ENCODE results near the gene B4GALNT4. TPM values are rescaled to one million over a fixed set of nuclear protein-coding genes. Genes with fewer than 3 reads are reported as not detected.

Gene B4GALNT4
- total RNA-seq, 3 donors from 2014 or later (not counting 1 experiment from before 2014, with no cell fraction given) = 0.66 to 1.5 (median 1.5) TPM

DNA sequence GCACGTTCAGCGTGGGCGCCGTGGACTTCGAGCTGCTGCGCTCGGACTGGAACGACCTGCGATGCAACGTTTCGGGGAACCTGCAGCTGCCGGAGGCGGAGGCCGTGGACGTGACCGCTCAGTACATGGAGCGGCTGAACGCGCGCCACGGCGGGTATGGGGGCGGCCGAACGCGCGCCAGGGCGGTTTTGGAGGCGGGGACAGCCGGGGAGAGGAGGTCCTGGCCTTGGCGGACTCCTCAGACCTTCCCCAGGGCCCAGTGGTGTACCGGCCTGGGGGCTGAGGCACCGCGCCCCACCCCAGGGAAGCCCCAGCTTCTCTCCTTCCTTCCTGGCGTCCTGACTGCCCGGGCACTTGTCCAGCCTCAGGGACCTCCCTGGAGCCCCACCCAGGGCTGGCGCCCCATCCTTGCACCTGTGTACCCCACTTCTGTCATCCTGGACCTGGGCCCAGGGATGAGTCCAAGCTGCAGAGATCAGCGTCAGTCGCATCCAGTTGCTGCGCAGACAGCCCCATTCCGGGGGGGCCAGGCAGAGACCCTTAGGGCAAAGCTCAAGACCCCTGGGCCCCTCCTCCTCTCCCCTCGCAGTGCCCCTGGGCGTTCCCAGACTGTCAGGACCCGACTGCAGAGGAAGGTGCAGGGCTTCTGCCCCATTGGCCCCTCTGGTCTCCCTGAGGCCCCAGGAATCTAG lies 8.0 kb downstream of the B4GALNT4 start:
- Histone ChIP-seq H3K27me3 (ENCODE audit: control insufficient read depth, insufficient read depth, low read length) (peaks cover 3% of the 10 kb centered on the region), H3K36me3 (ENCODE audit: control insufficient read depth, insufficient read depth, low read length) (no peaks in the 10 kb centered on the region), H3K4me1 (ENCODE audit: control insufficient read depth, insufficient read depth, low read length) (no peaks in the 10 kb centered on the region), H3K27ac (ENCODE audit: low read length) (no peak overlapping the region), H3K4me3 (ENCODE audit: low read length) (no peak overlapping the region), H3K9me3 (ENCODE audit: control insufficient read depth, insufficient read depth, low read length) (no peaks in the 10 kb centered on the region)
- Mint-ChIP-seq H3K4me1 (peaks cover 0 to 17% of the 10 kb centered on the region in 2 donors), H3K27me3 (ENCODE audit: low read depth in 2 of 2) (peaks cover 11 to 13% of the 10 kb centered on the region in 2 donors), H3K27ac (no peak overlapping the region), H3K9me3 (no peaks in the 10 kb centered on the region), H3K4me3 (no peak overlapping the region), H3K36me3 (no peaks in the 10 kb centered on the region)
- no peak for ATAC-seq
- no peak for DNase-seq
- intact Hi-C loops (cut with micrococcal nuclease) = no loop called here
- TF ChIP-seq, protein P1, sequence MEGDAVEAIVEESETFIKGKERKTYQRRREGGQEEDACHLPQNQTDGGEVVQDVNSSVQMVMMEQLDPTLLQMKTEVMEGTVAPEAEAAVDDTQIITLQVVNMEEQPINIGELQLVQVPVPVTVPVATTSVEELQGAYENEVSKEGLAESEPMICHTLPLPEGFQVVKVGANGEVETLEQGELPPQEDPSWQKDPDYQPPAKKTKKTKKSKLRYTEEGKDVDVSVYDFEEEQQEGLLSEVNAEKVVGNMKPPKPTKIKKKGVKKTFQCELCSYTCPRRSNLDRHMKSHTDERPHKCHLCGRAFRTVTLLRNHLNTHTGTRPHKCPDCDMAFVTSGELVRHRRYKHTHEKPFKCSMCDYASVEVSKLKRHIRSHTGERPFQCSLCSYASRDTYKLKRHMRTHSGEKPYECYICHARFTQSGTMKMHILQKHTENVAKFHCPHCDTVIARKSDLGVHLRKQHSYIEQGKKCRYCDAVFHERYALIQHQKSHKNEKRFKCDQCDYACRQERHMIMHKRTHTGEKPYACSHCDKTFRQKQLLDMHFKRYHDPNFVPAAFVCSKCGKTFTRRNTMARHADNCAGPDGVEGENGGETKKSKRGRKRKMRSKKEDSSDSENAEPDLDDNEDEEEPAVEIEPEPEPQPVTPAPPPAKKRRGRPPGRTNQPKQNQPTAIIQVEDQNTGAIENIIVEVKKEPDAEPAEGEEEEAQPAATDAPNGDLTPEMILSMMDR (IDR thresholded peaks at IDR 0.05) = no peak
- WGBS (ENCODE audit: insufficient coverage) = 92% methylated on average over 44 of the region's 44 CpGs

- Mint-ChIP-seq H3K27ac (peak overlapping the region in 1 of 2 donors; percentile 68), H3K9me3 (no peaks in the 10 kb centered on the region), H3K36me3 (no peaks in the 10 kb centered on the region), H3K4me3 (no peak overlapping the region), H3K4me1 (peaks cover 0 to 17% of the 10 kb centered on the region in 2 donors), H3K27me3 (ENCODE audit: low read depth in 2 of 2) (peaks cover 11 to 15% of the 10 kb centered on the region in 2 donors)
- Histone ChIP-seq H3K27me3 (ENCODE audit: control insufficient read depth, insufficient read depth, low read length) (peaks cover 3% of the 10 kb centered on the region), H3K9me3 (ENCODE audit: control insufficient read depth, insufficient read depth, low read length) (no peaks in the 10 kb centered on the region), H3K4me3 (ENCODE audit: low read length) (no peak overlapping the region), H3K27ac (ENCODE audit: low read length) (no peak overlapping the region), H3K4me1 (ENCODE audit: control insufficient read depth, insufficient read depth, low read length) (no peaks in the 10 kb centered on the region), H3K36me3 (ENCODE audit: control insufficient read depth, insufficient read depth, low read length) (no peaks in the 10 kb centered on the region)
- 84% methylated on average over 11 of the region's 11 CpGs for WGBS (ENCODE audit: insufficient coverage)
- intact Hi-C loops (cut with micrococcal nuclease) = no loop called here
- peak in 1 of 3 donors; percentile 4 for ATAC-seq
- TF ChIP-seq, protein P1 (IDR thresholded peaks at IDR 0.05) = no peak
- no peak for DNase-seq
Observed at GRCh38 chr11:377883-378500, 8.7 kb downstream of the B4GALNT4 start.

GRCh38 chr11:379205-380094 lies 10.2 kb downstream of the B4GALNT4 start:
- H3K36me3 ChIP-seq (ENCODE audit: control insufficient read depth, insufficient read depth, low read length) = no peaks in the 10 kb centered on the region
- Mint-ChIP-seq H3K4me1 (peaks cover 0 to 12% of the 10 kb centered on the region in 2 donors), H3K9me3 (no peaks in the 10 kb centered on the region), H3K27ac (no peak overlapping the region), H3K36me3 (no peaks in the 10 kb centered on the region), H3K4me3 (no peak overlapping the region), H3K27me3 (ENCODE audit: low read depth in 2 of 2) (peaks cover 11 to 17% of the 10 kb centered on the region in 2 donors)
- 93% methylated on average over 87 of the region's 87 CpGs for WGBS (ENCODE audit: insufficient coverage)
- H3K27me3 ChIP-seq (ENCODE audit: control insufficient read depth, insufficient read depth, low read length) = peaks cover 3% of the 10 kb centered on the region
- DNase-seq (no peak), ATAC-seq (no peak)
- intact Hi-C loops (cut with micrococcal nuclease) = no loop called here
- H3K4me3 ChIP-seq (ENCODE audit: low read length) = no peak overlapping the region
- H3K4me1 ChIP-seq (ENCODE audit: control insufficient read depth, insufficient read depth, low read length) = no peaks in the 10 kb centered on the region
- TF ChIP-seq, protein P1 (IDR thresholded peaks at IDR 0.05) = no peak
- no peak overlapping the region for H3K27ac ChIP-seq (ENCODE audit: low read length)
- no peaks in the 10 kb centered on the region for H3K9me3 ChIP-seq (ENCODE audit: control insufficient read depth, insufficient read depth, low read length)
